NCI-H2029 (cell line): ENCODE measurements around the gene PNPLA6.

Experiments
- DNase-seq: peaks from one replicate; lab custom pipeline; 2025; lab: John Stamatoyannopoulos, UW

PNPLA6 gene

DNA sequence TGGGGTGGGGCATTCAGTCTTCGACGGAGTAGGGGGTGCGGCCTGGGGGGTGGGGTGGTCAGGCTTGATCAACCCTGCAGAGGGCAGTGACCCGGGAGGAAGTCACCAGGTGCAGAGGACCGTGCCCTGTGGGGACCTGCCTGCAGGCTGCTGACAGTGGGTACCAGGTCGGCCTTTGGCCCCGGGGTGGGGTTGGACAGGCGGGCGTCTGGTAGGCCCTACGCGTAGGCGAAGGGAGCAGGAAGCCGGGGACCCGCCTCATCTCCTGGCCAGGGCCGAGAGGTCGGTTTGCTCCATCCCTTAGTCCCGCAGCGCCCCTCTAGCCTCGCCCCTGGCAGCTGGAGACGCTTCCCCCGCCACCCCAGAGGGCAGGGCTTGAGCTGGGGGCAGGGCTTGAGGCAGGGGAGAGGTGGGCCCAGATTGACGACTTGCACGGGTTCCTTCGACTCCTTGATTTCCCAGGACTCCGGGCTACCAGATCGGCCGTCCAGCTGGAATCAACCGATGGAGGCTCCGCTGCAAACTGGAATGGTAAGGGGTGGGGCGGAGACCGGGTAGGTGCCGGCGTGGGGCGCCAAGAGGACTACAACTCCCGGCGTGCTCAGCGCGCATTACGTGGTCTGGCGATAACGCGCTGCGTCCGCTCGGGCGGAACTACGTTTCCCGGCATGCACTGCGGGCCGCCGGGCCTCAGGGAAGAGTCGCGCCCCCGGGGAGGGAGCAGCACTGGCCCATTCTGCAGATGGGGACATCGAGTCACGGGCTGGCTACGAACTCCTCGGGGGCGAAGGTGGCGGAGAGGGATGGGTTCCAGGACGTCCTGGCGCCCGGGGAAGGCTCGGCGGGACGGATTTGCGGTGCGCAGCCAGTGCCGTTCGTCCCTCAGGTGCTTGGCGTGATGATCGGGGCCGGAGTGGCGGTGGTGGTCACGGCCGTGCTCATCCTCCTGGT is at the start of gene PNPLA6:
Gene PNPLA6 (plus strand): TSS at position 671 of the 951 bp plus-strand sequence. CDS start 72 bp downstream, at position 743.
- DNase-seq, result peak; percentile 89

DNA sequence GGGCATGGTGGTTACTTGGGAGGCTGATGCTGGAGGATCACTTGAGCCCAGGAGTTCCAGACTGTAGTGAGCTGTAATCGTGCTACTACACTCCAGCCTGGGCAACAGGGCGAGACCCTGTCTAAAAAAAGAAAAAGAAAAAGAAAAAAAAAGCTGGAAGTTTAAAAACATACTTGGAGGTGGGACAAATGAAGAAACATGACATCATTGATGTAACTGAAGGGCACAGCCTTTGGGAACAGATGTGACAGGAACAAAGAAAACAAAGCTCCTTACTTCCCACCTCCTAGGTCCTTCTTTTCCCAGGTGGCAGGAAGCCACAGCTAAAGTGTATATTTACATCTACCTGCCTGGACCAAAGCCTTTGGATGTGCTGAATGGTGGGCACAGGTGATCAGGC is 48.6 kb upstream of the PNPLA6 start:
- DNase-seq, result no peak

DNA sequence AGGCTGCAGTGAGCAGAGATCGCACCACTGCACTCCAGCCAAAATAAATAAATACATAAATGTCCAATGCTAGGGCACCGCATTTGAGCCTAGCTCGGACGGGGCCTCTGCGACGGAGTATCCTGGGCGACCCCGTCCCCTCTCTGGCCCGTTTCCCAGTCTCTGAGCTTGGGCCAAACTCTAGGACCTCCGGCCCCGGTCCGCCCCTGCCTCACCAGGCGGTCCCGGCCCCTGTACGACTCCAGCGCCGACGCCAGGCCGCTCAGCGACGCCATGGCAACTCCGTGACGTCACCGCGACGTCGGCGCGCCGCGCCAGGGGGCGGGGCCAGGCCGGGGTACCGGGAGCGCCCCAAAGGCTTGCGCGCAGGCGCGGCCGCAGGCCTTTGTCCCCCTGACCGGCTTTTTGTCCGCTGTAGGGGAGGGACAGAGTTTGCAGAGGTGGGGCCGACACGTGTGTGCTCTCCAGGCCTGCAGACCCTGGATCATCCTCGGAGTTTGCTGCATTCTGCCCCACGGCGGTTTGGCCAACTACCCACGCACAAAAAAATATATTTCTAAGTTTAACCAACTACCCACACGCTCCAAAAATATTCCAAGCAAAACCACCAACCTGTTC is 46.7 kb upstream of the PNPLA6 start, which contains the start of gene PEX11G:
Gene PEX11G (minus strand): TSS at position 300 of the 618 bp plus-strand sequence. CDS start 25 bp downstream, at position 275.
- DNase-seq, result peak; percentile 77

DNA sequence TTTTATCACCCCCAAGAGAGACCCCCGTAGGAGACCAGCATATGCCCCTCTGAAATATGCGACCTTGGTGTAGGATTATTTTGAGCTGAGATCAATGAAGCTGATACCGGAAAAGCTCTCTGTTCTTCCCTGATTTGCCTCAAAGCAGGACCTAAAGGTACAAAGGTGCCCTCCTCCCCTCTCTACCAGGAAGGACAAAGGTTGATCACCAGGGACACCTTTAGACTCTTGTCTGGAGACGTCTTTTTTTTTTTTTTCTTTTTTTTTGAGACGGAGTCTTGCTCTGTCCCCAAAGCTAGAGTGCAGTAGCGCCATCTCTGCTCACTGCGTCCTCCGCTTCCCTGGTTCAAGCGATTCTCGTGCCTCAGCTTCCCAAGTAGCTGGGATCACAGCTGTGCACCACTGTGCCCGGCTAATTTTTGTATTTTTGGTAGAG is 45.9 kb upstream of the PNPLA6 start:
- no peak for DNase-seq

DNA sequence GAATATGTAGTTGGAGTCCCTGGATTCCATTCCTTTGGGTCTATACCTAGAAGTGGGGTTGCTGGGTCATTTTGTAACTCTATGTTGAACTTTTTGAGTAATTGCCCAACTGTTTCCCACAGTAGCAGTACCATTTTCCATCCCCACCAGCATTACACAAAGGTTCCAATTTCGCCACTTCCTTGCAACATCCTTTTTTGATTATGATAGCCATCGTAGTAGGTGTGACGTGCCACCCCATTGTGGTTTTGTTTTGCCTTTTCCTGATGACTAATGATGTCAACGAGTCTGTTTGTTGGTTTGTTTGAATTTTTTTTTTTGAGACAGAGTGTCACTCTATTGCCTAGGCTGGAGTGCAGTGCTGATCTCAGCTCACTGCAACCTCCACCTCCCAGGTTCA is 43.4 kb upstream of the PNPLA6 start:
- no peak for DNase-seq

DNA sequence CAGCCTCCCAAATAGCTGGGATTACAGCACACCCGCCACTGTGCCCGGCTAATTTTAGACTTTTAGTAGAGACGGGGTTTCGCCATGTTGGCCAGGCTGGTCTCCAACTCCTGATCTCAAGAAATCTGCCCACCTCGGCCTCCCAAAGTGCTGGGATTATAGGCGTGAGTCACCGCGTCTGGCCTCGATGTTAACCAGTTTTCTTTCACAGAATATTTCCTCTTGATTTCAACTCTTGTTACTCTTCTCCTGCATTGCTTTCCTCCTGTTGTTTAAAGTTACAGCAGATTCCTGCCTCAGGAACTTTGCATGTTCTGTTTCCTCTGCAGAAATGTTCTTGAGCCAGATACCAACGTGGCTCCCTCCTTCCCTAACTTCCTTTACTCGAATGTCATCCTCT is 43.0 kb upstream of the PNPLA6 start:
- no peak for DNase-seq

DNA sequence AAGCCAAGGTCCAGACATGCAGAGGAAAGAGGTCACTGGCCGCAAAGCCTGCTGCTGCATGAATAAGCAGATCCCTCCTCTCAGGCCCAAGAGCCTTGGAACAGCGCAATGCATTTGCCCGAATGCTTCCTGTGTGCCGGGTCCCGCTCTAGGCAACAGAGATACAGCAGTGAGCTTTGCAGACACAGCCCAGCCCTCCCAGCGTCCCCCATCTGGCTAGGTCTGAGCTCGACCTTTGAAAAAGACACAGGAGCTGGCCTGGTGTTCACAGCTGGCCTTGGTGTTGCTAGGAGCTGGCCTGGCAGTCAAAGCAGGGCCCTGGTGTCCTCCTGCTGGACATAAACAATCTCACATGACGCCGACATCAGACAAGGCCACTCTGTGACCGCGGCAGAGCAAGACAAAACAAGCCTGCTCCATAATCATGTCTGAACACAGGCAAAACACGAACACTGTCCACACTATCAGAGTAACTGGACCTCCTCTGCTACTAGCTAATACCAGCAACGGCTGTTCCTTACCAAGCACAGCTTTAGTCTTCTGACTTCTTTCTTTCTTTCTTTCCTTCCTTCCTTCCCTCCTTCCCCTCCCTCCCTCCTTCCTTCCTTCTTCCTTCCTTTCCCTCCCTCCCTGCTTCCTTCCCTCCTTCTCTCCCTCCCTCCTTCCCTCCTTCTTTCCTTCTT is 41.0 kb upstream of the PNPLA6 start:
- DNase-seq, result no peak

DNA sequence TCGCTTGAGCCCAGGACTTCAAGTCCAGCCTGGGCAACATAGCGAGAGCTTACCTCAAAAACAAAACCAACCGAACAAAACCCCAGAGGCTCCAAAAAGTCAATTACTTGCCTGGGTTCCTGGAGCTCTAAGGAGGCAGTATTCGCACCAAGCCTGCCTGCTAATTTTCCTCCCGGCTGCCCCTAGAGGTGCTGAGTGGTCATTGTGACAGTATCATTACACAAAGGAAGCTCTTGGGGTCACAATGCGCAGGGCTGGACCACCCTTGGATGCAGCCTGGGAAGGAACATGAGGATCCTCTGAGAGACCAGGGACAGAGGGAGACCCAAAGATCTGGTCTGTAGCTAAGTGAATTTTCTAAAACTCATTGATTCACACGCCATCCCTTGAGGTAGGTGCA is 38.2 kb upstream of the PNPLA6 start:
- DNase-seq, result no peak

DNA sequence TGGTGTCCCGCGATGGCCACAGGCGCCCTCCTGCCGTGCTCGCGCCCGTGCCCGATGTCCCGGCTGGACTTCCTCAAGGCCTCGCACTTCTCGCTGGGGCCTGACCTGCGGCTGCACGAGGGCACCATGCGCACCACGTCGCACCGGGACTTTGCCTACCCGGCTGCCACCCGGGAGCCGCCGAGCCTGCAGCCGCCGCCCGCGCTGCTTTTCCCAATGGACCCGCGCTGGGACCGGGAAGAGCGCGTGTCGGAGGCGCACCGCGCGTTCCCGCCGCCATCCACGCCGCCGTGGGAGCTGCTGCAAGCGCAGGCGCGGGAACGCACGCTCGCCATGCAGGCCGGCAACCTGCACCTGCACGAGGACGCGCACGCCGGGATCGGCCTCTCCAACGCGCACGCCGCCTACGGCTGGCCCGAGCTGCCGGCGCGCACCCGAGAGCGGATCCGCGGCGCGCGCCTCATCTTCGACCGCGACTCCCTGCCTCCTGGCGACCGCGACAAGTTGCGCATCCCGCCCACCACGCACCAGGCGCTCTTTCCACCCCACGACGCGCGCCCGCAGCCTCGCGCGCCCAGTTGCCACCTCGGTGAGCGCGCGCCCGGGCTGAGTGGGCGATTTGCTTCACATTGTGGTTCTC is 34.6 kb upstream of the PNPLA6 start:
- peak; percentile 86 for DNase-seq

DNA sequence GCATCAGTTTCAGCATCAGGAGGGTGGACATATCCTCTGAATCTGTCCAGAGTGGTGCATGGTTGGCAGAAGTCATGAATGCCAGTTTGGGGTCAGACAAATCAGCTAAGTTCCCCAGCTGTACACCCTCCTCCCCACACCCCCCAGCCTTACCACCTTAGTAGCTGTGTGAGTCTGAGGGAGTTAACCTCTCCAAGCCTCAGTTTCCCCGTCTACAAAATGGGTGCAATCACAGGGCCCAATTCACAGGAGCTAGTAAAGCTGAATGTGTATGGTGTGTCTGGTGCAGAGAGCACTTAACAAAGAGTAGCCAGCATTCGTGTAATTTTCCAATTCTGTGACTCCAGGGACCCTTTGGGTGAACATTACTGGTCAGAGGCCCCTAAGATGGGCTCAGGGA is 33.0 kb upstream of the PNPLA6 start:
- DNase-seq, result no peak

DNA sequence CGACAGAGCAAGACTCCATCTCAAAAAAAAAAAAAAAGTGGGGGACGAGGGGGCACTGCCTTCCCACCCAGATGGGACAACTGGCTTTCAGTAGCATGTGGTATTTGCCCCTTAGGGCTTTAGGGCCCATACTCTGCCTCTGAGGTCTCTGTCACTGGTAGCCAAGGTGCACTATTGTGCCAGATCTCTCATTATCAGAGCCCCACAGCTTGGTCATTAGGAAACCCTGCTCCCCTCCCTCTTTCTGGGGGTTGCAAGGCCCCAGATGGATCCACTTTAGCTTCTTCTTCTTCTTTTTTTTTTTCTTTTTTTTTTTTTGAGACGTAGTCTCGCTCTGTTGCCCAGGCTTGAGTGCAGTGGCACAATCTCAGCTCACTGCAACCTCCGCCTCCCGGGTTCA is 30.8 kb upstream of the PNPLA6 start:
- no peak for DNase-seq

DNA sequence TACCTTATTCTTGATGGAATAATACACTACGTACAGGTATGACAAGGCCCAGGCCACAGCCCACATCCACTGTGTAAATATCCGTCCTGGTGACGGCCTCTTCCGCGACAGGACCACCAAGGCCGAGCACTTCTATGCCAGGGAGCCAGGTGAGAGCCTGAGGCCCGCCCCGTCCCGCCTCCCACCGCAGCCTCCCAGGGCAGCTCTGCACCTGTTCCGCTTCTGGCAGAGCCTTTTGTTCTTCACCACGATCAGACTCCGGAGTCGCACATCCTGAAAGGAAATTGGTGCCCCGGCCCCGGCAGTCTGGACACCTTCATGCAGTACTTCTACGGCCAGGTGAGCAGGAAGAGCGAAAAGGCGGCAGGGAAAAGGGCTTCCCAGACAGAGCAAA is 30.2 kb upstream of the PNPLA6 start:
- DNase-seq, result peak; percentile 70

DNA sequence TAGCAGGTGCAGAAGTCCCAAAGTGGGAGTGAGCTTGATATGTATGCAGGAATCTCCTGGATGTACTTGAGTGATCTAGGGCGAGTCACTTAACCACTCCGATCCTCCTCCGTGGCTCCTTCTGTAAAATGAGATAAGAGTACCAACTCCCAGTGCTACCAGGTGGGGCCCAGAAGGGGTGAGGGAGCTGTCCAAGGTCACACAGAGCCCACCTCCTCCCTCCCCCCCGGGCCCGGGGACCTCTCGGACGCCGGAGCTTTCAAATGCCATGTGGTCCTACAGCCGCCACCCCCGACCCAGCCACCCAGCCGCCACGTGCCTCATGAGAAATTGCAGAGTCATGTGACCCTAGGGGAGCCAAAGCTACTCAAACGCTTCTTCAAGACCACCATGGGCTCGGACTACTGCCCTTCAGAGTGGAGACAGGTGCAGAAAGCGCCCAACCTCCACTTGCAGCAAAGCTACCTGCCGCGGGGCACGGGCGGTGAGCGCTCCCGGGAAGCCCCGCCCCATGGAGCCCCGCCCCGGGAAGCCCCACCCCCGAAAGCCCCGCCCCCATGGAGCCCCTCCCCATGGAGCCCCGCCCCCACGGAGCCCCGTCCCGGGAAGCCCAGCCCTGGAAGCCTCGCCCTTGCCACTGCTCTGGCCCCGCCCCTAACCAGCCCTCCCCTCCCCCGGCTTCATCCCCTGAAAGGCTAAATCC is 29.7 kb upstream of the PNPLA6 start:
- peak; percentile 65 for DNase-seq

DNA sequence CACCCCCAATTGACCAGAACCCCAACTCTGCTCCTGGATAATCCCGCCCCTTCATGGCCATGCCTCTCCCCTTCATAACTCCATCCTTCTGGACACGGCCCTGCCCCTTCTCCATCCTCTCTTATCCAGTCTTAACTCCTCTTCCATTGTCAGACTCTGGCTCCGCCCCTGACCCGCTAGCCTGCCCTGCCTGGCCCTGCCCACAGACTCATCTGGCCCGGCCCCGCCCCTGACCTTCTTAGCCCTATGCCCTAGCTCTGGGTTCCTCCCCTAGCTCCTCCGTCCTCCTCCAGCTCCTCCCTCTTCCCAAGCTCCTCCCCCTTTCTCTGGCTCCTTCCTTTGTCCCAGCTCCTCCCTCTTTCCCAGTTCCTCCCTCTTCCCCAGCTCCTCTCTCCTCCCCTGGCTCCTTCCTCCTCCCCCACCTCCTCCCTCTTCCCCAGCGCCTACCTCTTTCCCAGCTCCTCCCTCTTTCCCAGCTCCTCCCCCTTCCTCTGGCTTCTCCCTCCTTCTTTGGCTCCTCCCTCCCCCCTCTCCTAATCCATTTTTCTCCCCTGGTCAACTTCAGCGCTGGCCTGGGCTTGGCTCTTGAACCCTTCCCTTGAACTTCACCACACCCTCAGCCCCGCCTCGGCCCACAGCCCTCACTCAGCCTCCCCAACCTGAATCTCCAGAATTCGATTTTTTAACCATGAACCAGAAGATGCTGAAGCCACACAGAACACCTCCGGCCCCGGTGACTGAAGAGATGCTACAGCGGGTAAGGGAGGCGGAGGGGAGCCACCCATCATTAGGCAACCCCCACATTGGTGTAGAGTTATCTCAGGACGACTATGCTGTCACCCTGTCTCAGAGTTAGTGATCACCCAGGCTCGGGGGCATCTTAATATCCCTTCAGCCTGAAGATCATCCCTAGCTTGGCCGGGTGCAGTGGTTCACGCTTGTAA is 28.9 kb upstream of the PNPLA6 start:
- DNase-seq, result peak; percentile 97

DNA sequence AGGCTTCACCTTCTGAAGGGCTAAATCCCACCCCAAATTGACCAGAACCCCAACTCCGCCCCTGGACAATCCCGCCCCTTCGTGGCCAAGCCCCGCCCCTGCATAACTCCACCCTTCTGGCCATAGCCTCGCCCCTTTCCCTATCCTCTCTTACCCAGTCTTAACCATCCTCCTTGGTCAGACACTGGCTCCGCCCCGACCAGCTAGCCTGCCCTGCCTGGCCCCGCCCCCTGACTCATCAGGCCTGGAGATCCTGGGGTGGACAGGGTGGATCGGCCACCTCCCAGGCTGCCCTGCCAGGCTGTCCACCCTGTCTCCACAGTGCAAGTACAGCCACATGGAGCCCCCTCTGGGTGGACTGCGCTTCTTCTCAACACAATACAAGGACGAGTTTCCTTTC is 27.6 kb upstream of the PNPLA6 start:
- peak; percentile 41 for DNase-seq

DNA sequence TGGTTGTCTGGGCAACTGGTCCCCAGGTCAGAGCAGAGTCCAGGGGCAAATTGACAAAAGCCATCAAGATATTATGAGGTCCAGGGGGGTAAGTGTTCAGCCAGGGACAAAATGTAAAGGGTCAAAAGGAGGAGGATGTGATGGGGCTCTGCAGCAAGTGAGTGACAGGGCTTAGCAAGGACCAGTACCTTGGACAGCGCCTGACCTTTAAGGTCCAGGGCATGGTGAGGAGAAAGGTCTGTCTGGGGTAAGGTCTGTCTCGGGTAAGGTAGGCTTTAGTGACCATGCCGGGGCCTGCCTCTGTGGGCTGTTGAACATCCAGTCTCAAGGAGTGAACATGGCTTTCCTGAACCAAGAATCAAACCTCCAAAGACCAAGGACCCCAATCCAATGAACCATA is 25.9 kb upstream of the PNPLA6 start:
- no peak for DNase-seq

DNA sequence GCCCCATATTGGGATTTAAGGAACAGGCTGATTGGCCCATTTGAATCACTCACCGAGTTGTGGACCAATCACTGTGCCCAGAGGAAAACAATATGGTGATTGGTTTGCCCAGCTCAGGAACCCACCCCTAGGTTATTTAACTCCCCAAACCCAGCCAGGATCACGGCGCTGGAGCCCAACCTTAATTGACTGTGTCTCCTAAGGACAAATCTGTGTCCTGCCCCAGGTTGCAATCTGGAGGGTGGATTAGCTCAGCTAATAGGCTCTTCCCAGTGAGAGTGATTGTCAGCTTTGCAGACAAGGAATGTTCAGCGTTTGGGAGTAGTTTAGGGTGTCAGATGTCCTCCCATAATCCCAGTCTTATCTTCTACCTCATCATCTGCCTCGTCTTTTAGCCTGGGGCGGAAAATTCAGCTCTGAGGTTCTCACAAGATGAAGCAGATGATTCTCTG is 23.1 kb upstream of the PNPLA6 start:
- no peak for DNase-seq

DNA sequence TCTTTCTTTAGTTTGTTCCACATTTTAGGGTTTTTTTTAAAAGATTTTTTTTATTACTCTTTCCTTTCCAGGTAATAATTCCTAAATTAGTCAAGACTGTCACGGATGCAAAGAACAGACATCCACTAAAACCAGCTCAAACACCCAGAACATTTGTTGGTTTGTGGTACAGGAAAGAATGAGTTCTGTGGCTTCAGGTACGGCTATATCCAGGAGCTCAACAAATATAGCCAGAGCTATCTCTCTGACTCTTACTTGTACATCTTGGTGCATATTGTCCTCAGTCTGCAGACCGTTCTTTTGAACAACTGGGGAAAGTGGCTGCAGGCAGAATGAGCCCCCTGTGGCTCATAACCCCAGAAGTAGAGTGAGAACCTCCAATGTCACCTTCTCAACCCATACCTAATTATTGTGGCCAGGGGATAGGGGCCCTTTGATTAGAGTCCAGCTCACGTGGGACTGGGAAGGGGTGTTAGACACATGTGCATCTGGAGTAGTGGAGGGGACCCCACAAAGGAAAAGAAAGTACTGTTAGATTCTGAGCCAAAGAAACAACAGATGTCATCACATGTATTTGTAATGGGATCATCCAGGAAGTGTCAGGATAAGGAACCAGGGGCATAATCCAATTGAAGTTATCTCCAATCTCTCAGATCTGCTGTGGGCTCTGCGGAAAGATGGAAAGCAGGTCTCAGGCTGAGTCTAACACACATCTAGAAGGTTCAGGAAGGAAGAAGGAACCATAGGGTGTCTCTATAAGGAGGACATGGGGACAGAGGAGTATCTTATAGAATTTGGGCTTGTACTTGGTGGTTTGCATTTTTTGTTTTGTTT is 21.5 kb upstream of the PNPLA6 start:
- DNase-seq, result no peak

DNA sequence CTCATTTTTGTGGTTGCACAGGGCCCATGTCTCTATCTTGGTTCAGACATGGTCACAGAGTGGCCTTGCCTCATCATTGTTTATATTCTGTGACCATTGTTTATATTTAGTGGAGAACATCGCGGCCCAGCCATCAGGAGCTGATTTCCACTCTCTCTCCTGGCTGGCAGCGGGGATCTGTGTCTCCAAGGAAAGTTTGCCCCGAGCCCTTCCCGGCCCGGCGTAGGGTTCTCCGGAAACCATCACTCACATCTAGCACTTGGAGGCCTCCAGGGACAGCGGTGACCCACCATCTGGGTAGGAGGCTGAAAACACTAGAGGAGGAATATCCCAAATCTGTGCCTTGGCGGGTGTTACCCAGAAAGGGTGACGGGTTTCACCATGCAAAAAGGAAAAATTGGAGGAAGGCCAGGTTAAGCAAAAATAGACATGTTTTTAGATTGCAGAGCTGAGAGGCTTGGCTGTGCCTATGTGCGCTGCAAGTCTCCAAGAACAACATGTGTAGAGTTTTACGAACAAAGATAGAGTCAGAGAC is 20.3 kb upstream of the PNPLA6 start:
- no peak for DNase-seq
